ENCODE results near the gene OR6S1. TPM values are rescaled to one million over a fixed set of nuclear protein-coding genes. Genes with fewer than 3 reads are reported as not detected.

OR6S1 gene
- total and polyA plus RNA-seq, 4 experiments from 2014 or later = not detected

- no peak overlapping the region for H3K4me3 ChIP-seq (ENCODE audit: low read length in 2 of 2)
- POLR2A ChIA-PET (ENCODE audit: partially characterized antibody) = interaction anchor here (1.0 to 5.9 kb wide), 3 partner anchors 14 to 55 kb away, joined by 3 to 61 read pairs (median 15); partner anchors contain the start of gene RNASE4
- peak overlapping the region in 2 of 7 donors; percentile 27 to 99 for H3K27ac Mint-ChIP-seq
- DNase-seq = no peak
- peaks cover 0 to 17% of the 10 kb centered on the region in 2 donors for H3K36me3 Mint-ChIP-seq
- CTCF ChIA-PET (ENCODE audit: partially characterized antibody) = interaction anchor here (1.1 kb wide), 1 partner anchor 15 kb away, joined by 3 read pairs; no protein-coding TSS in a partner anchor
- peaks cover 57% of the 10 kb centered on the region for H3K4me1 ChIP-seq (ENCODE audit: insufficient read depth, low read length)
- H3K4me1 Mint-ChIP-seq = peaks cover 55 to 91% (median 72%) of the 10 kb centered on the region in 4 donors
- peak overlapping the region in 3 of 8 donors; percentile 20 to 90 (median 72) for H3K4me3 Mint-ChIP-seq
- no peaks in the 10 kb centered on the region for H3K9me3 ChIP-seq (ENCODE audit: control insufficient read depth in 1 of 2, low read length in 2 of 2)
- H3K27me3 ChIP-seq (ENCODE audit: insufficient read depth, low read length) = peaks cover 10% of the 10 kb centered on the region
- H3K27me3 Mint-ChIP-seq = peaks cover 26 to 33% of the 10 kb centered on the region in 2 donors
- peaks cover 0 to 19% (median 0%) of the 10 kb centered on the region in 8 donors for H3K9me3 Mint-ChIP-seq
- no peak overlapping the region for H3K27ac ChIP-seq (ENCODE audit: low read depth, low read length)
- intact Hi-C loops (cut with micrococcal nuclease) = no loop called here
- no peaks in the 10 kb centered on the region for H3K36me3 ChIP-seq (ENCODE audit: insufficient read depth, low read length)
Measured at GRCh38 chr14:20627346-20628027, 14.0 kb downstream of the OR6S1 start.

GRCh38 chr14:20626274-20626673 is 15.2 kb downstream of the OR6S1 start:
- peaks cover 0 to 18% (median 0%) of the 10 kb centered on the region in 8 donors for H3K9me3 Mint-ChIP-seq
- peaks cover 0 to 16% of the 10 kb centered on the region in 2 donors for H3K36me3 Mint-ChIP-seq
- Histone ChIP-seq H3K27me3 (ENCODE audit: insufficient read depth, low read length) (peaks cover 12% of the 10 kb centered on the region), H3K4me1 (ENCODE audit: insufficient read depth, low read length) (peaks cover 46% of the 10 kb centered on the region), H3K4me3 (ENCODE audit: low read length in 2 of 2) (no peak overlapping the region), H3K27ac (ENCODE audit: low read depth, low read length) (no peak overlapping the region), H3K9me3 (ENCODE audit: control insufficient read depth in 1 of 2, low read length in 2 of 2) (no peaks in the 10 kb centered on the region), H3K36me3 (ENCODE audit: insufficient read depth, low read length) (no peaks in the 10 kb centered on the region)
- peaks cover 49 to 82% (median 68%) of the 10 kb centered on the region in 4 donors for H3K4me1 Mint-ChIP-seq
- POLR2A ChIA-PET (ENCODE audit: partially characterized antibody) = interaction anchor here (1.0 to 2.3 kb wide), 4 partner anchors 13 to 57 kb away, joined by 3 to 15 read pairs (median 3); no protein-coding TSS in a partner anchor
- intact Hi-C loops (cut with micrococcal nuclease) = no loop called here
- peak overlapping the region; percentile 72 to 90 (median 84) for H3K4me3 Mint-ChIP-seq
- CTCF ChIA-PET (ENCODE audit: partially characterized antibody) = interaction anchor here (1.2 kb wide), 1 partner anchor 12 kb away, joined by 3 read pairs; no protein-coding TSS in a partner anchor
- H3K27ac Mint-ChIP-seq = peak overlapping the region in 5 of 7 donors; percentile 8 to 99 (median 26)
- peak in 1 of 5 donors; percentile 51 for DNase-seq
- peaks cover 26 to 38% of the 10 kb centered on the region in 2 donors for H3K27me3 Mint-ChIP-seq

- peak; percentile 40 to 76 (median 54) for DNase-seq
- Histone ChIP-seq H3K9me3 (ENCODE audit: control insufficient read depth in 1 of 2, low read length in 2 of 2) (no peaks in the 10 kb centered on the region), H3K36me3 (ENCODE audit: insufficient read depth, low read length) (no peaks in the 10 kb centered on the region), H3K4me1 (ENCODE audit: insufficient read depth, low read length) (peaks cover 31% of the 10 kb centered on the region), H3K27me3 (ENCODE audit: insufficient read depth, low read length) (peaks cover 6% of the 10 kb centered on the region), H3K27ac (ENCODE audit: low read depth, low read length) (no peak overlapping the region), H3K4me3 (ENCODE audit: low read length in 2 of 2) (peak overlapping the region in 1 of 2 donors; percentile 8)
- Mint-ChIP-seq H3K9me3 (peaks cover 0 to 10% (median 0%) of the 10 kb centered on the region in 8 donors), H3K4me1 (peaks cover 39 to 71% (median 57%) of the 10 kb centered on the region in 4 donors), H3K27me3 (peaks cover 16 to 36% of the 10 kb centered on the region in 2 donors), H3K4me3 (peak overlapping the region; percentile 77 to 90 (median 86)), H3K27ac (peak overlapping the region; percentile 47 to 99 (median 86)), H3K36me3 (peaks cover 0 to 10% of the 10 kb centered on the region in 2 donors)
- CTCF ChIA-PET (ENCODE audit: partially characterized antibody) = interaction anchor here (0.7 to 1.2 kb wide), 3 partner anchors 12 to 297 kb away, joined by 3 to 6 read pairs (median 3); no protein-coding TSS in a partner anchor
- intact Hi-C loops (cut with micrococcal nuclease) = loop anchor here (1.0 kb wide), 2 partner anchors 9 to 11 kb away; no protein-coding TSS in a partner anchor
- POLR2A ChIA-PET (ENCODE audit: partially characterized antibody) = interaction anchor here (2.2 kb wide), 1 partner anchor 59 kb away, joined by 7 read pairs; the partner anchor contains the start of gene RNASE4
Measured at GRCh38 chr14:20624495-20625070, 16.9 kb downstream of the OR6S1 start.

- H3K36me3 ChIP-seq (ENCODE audit: insufficient read depth, low read length) = no peaks in the 10 kb centered on the region
- CTCF ChIA-PET (ENCODE audit: partially characterized antibody) = interaction anchor here (1.1 to 1.2 kb wide), 2 partner anchors 12 to 13 kb away, joined by 3 to 6 read pairs; no protein-coding TSS in a partner anchor
- no peak for DNase-seq
- Mint-ChIP-seq H3K27me3 (peaks cover 16 to 39% of the 10 kb centered on the region in 2 donors), H3K4me3 (peak overlapping the region; percentile 8 to 88 (median 72)), H3K4me1 (peaks cover 38 to 65% (median 52%) of the 10 kb centered on the region in 4 donors), H3K27ac (peak overlapping the region in 3 of 7 donors; percentile 13 to 99 (median 43)), H3K36me3 (peaks cover 0 to 10% of the 10 kb centered on the region in 2 donors), H3K9me3 (peaks cover 0 to 10% (median 0%) of the 10 kb centered on the region in 8 donors)
- POLR2A ChIA-PET (ENCODE audit: partially characterized antibody) = interaction anchor here (2.2 kb wide), 1 partner anchor 60 kb away, joined by 7 read pairs; the partner anchor contains the start of gene RNASE4
- peaks cover 31% of the 10 kb centered on the region for H3K4me1 ChIP-seq (ENCODE audit: insufficient read depth, low read length)
- intact Hi-C loops (cut with micrococcal nuclease) = no loop called here
- H3K4me3 ChIP-seq (ENCODE audit: low read length in 2 of 2) = no peak overlapping the region
- no peak overlapping the region for H3K27ac ChIP-seq (ENCODE audit: low read depth, low read length)
- H3K27me3 ChIP-seq (ENCODE audit: insufficient read depth, low read length) = peaks cover 6% of the 10 kb centered on the region
- H3K9me3 ChIP-seq (ENCODE audit: control insufficient read depth in 1 of 2, low read length in 2 of 2) = no peaks in the 10 kb centered on the region
Measured at GRCh38 chr14:20623798-20624197, 17.7 kb downstream of the OR6S1 start.

- ChIA-PET CTCF (ENCODE audit: partially characterized antibody) (interaction anchor here (1.0 to 1.5 kb wide), 5 partner anchors 9 to 295 kb away, joined by 3 to 5 read pairs (median 3); no protein-coding TSS in a partner anchor), POLR2A (ENCODE audit: partially characterized antibody) (interaction anchor here (1.0 to 2.2 kb wide), 3 partner anchors 9 to 61 kb away, joined by 3 to 11 read pairs (median 7); partner anchors contain the start of gene RNASE4)
- Histone ChIP-seq H3K9me3 (ENCODE audit: control insufficient read depth in 1 of 2, low read length in 2 of 2) (no peaks in the 10 kb centered on the region), H3K27me3 (ENCODE audit: insufficient read depth, low read length) (peaks cover 6% of the 10 kb centered on the region), H3K27ac (ENCODE audit: low read depth, low read length) (no peak overlapping the region), H3K4me1 (ENCODE audit: insufficient read depth, low read length) (peaks cover 31% of the 10 kb centered on the region), H3K4me3 (ENCODE audit: low read length in 2 of 2) (no peak overlapping the region), H3K36me3 (ENCODE audit: insufficient read depth, low read length) (no peaks in the 10 kb centered on the region)
- Mint-ChIP-seq H3K27me3 (peaks cover 13 to 33% of the 10 kb centered on the region in 2 donors), H3K27ac (peak overlapping the region in 3 of 7 donors; percentile 50 to 99 (median 73)), H3K4me1 (peaks cover 30 to 56% (median 45%) of the 10 kb centered on the region in 4 donors), H3K9me3 (peaks cover 0 to 10% (median 0%) of the 10 kb centered on the region in 8 donors), H3K4me3 (peak overlapping the region in 6 of 8 donors; percentile 24 to 65 (median 40)), H3K36me3 (peaks cover 0 to 10% of the 10 kb centered on the region in 2 donors)
- no peak for DNase-seq
- intact Hi-C loops (cut with micrococcal nuclease) = no loop called here
Measured at GRCh38 chr14:20622816-20623291, 18.6 kb downstream of the OR6S1 start.

GRCh38 chr14:20620798-20621478 is 20.6 kb downstream of the OR6S1 start:
- Mint-ChIP-seq H3K4me3 (no peak overlapping the region), H3K27me3 (peaks cover 11 to 29% of the 10 kb centered on the region in 2 donors), H3K9me3 (peaks cover 0 to 10% (median 0%) of the 10 kb centered on the region in 8 donors), H3K36me3 (peaks cover 0 to 10% of the 10 kb centered on the region in 2 donors), H3K4me1 (peaks cover 22 to 37% (median 30%) of the 10 kb centered on the region in 4 donors), H3K27ac (no peak overlapping the region)
- Histone ChIP-seq H3K27me3 (ENCODE audit: insufficient read depth, low read length) (peaks cover 6% of the 10 kb centered on the region), H3K4me1 (ENCODE audit: insufficient read depth, low read length) (peaks cover 31% of the 10 kb centered on the region), H3K4me3 (ENCODE audit: low read length in 2 of 2) (no peak overlapping the region), H3K27ac (ENCODE audit: low read depth, low read length) (no peak overlapping the region), H3K9me3 (ENCODE audit: control insufficient read depth in 1 of 2, low read length in 2 of 2) (no peaks in the 10 kb centered on the region), H3K36me3 (ENCODE audit: insufficient read depth, low read length) (no peaks in the 10 kb centered on the region)
- POLR2A ChIA-PET (ENCODE audit: partially characterized antibody) = no interaction called here
- no peak for DNase-seq
- intact Hi-C loops (cut with micrococcal nuclease) = no loop called here
- CTCF ChIA-PET (ENCODE audit: partially characterized antibody) = no interaction called here
